ENCODE measurements around the gene CCDC170.

- TF ChIP-seq TAF15 (IDR thresholded peaks at IDR 0.05; ENCODE audit: low read depth, low read length) (no peak), GTF2F1 (IDR thresholded peaks at IDR 0.05; ENCODE audit: low read depth, low read length) (no peak), MTA2 (IDR thresholded peaks at IDR 0.05; ENCODE audit: low read depth) (no peak), TCF7L2 (IDR thresholded peaks at IDR 0.05; ENCODE audit: low read depth, low read length) (no peak), SREBF2 (CRISPR knock-in tag; IDR thresholded peaks at IDR 0.05) (no peak), GABPB2 (CRISPR knock-in tag; conservative IDR thresholded peaks at IDR 0.05) (no peak), CREM (IDR thresholded peaks at IDR 0.05; ENCODE audit: low read depth) (no peak), DIDO1 (tag; IDR thresholded peaks at IDR 0.05; ENCODE audit: low read depth) (no peak), HINFP (tag; conservative IDR thresholded peaks at IDR 0.05; ENCODE audit: low read depth) (no peak)
- TF ChIP-seq, protein P1, sequence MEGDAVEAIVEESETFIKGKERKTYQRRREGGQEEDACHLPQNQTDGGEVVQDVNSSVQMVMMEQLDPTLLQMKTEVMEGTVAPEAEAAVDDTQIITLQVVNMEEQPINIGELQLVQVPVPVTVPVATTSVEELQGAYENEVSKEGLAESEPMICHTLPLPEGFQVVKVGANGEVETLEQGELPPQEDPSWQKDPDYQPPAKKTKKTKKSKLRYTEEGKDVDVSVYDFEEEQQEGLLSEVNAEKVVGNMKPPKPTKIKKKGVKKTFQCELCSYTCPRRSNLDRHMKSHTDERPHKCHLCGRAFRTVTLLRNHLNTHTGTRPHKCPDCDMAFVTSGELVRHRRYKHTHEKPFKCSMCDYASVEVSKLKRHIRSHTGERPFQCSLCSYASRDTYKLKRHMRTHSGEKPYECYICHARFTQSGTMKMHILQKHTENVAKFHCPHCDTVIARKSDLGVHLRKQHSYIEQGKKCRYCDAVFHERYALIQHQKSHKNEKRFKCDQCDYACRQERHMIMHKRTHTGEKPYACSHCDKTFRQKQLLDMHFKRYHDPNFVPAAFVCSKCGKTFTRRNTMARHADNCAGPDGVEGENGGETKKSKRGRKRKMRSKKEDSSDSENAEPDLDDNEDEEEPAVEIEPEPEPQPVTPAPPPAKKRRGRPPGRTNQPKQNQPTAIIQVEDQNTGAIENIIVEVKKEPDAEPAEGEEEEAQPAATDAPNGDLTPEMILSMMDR (IDR thresholded peaks at IDR 0.05 in 2 of 3, conservative IDR thresholded peaks at IDR 0.05 in 1 of 3; ENCODE audit: insufficient read depth in 2 of 3, low read depth in 1 of 3, low read length in 3 of 3) = no peak
These were observed 165.4 kb downstream of the CCDC170 start for GRCh38 chr6:151659212-151659611.
